H1 (cell line): ENCODE data around the gene KCNIP3. TPM values are rescaled to one million over a fixed set of nuclear protein-coding genes. Genes with fewer than 3 reads are reported as not detected.

Experiments used
- ATF2 ChIP-seq: IDR thresholded peaks from 2 replicates; pipeline ENCODE4 v1.6.1; 2012; ENCODE audit warnings: low read length, inconsistent platforms
- KDM1A ChIP-seq: fragments of 200-600, 300-600 bp; sonication (generic); IDR thresholded peaks from 2 replicates; pipeline ENCODE4 v1.7.1; 2016; ENCODE audit warnings: mild to moderate bottlenecking, low read length, borderline replicate concordance
- POU5F1 ChIP-seq: IDR thresholded peaks from 2 replicates; pipeline ENCODE4 v1.6.1; 2011; ENCODE audit warnings: low read depth, mild to moderate bottlenecking, low read length, moderate library complexity
- TCF12 ChIP-seq: IDR thresholded peaks from 2 replicates; pipeline ENCODE4 v1.6.1; 2011; ENCODE audit warnings: low read depth, mild to moderate bottlenecking, low read length
- polyA plus RNA-seq, 7 experiments: library from polyadenylated mRNA; depleted of rRNA in 3 of 7; stranded (reverse) in 5 of 7; unstranded in 2 of 7; fragments of >200 nt in 5 of 7; fragments of 200-250 nt in 2 of 7; gene quantifications; 1 replicate in 5 of 7; 2 replicates in 1 of 7; 4 replicates in 1 of 7; pipeline versions ENCODE4 v1.2.1 to v1.2.3, GENCODE V29; 2011 to 2013; ENCODE audit warnings: missing spikeins in 2 of 7, mixed read lengths in 2 of 7
- total RNA-seq: library from RNA; stranded (reverse); fragmentation: NEBNext Ultra II Directional; extraction: Animal tissue kit (Norgen Biotek cat#: 25700); gene quantifications from 2 replicates; pipeline ENCODE4 v1.2.1, GENCODE V29; 2021

Gene KCNIP3
- total and polyA plus RNA-seq, 2 of the 8 experiments (the other 6 are each of a cell fraction or from before 2014, with no cell fraction given), result 0.33 to 1.9 TPM

GRCh38 chr2:95327861-95328260, 30.7 kb downstream of the KCNIP3 start (continued):
- no peak for TF ChIP-seq ATF2
- no peak for TF ChIP-seq TCF12
- no peak for TF ChIP-seq KDM1A
- no peak for TF ChIP-seq POU5F1
